GM21737 (cell line): Measurements from ENCODE around the gene PKDCC.
"Not testable (repeated sequence)": the region's sequence is repeated elsewhere in the genome, so short reads cannot be mapped to it uniquely, and the experiment has no call there.

Source experiments
- ATAC-seq: cut with Tn5 transposase; IDR thresholded peaks from one replicate; pipeline ENCODE4 v1.9.1; 2021; ENCODE audit warnings: mild to moderate bottlenecking, moderate library complexity; ENCODE audit not compliant: unreplicated experiment

Gene PKDCC

GRCh38 chr2:42030200-42030759, 17.5 kb upstream of the PKDCC start:
- no peak for ATAC-seq

GRCh38 chr2:42030829-42031228, 17.0 kb upstream of the PKDCC start:
- no peak for ATAC-seq

- no peak for ATAC-seq
These were observed 16.3 kb upstream of the PKDCC start for GRCh38 chr2:42031281-42032223.

- ATAC-seq = no peak
These were observed 15.6 kb upstream of the PKDCC start for GRCh38 chr2:42032224-42032620.

GRCh38 chr2:42032745-42033144, 15.1 kb upstream of the PKDCC start:
- ATAC-seq = no peak

- not testable (repeated sequence) for ATAC-seq
These were observed 13.7 kb upstream of the PKDCC start for GRCh38 chr2:42034096-42034495.

GRCh38 chr2:42035241-42035640, 12.6 kb upstream of the PKDCC start:
- ATAC-seq = no peak

GRCh38 chr2:42036413-42036812, 11.4 kb upstream of the PKDCC start:
- no peak for ATAC-seq

- no peak for ATAC-seq
These were observed 10.9 kb upstream of the PKDCC start for GRCh38 chr2:42036940-42037339.

GRCh38 chr2:42040643-42041278, 7.1 kb upstream of the PKDCC start:
- ATAC-seq = no peak

- no peak for ATAC-seq
These were observed 6.3 kb upstream of the PKDCC start for GRCh38 chr2:42041377-42042127.

GRCh38 chr2:42042631-42043355, 5.0 kb upstream of the PKDCC start:
- no peak for ATAC-seq

- ATAC-seq = no peak
These were observed 3.9 kb upstream of the PKDCC start for GRCh38 chr2:42043789-42044394.

GRCh38 chr2:42044939-42045338, 2.9 kb upstream of the PKDCC start:
- no peak for ATAC-seq

- ATAC-seq = no peak
These were observed 2.5 kb upstream of the PKDCC start for GRCh38 chr2:42045352-42045751.

GRCh38 chr2:42045848-42046748, 1.7 kb upstream of the PKDCC start:
- no peak for ATAC-seq

GRCh38 chr2:42046819-42047487, 868 bp upstream of the PKDCC start:
- no peak for ATAC-seq
